ENCODE measurements around the gene LYPD4.
"Not testable (repeated sequence)": the region's sequence is repeated elsewhere in the genome, so short reads cannot be mapped to it uniquely, and the experiment has no call there.

The LYPD4 gene

GRCh38 chr19:41802770-41803169 is 41.7 kb downstream of the LYPD4 start:
- DNase-seq (ENCODE audit: low read depth in 2 of 2, low spot score in 1 of 2) = no peak

DNA sequence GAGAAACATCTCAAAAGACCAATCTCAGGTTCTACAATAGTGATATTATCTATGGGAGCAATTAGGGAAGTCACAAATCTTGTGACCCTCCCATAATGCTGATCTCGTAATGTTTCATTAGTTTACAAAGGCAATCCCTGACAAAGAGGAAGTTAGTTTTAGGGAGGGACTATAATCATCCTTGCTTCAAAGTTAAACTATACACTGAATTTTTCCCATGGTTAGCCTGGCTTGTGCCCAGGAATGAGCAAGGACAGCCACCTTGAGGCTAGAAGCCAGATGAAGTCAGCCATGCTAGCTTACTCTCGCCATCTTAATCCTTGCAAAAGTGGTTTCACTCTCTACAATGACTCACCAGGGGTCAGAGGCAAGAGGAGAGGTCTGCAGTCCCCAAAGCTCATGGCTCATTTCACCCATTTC is 42.7 kb downstream of the LYPD4 start:
- DNase-seq (ENCODE audit: low read depth in 2 of 2, low spot score in 1 of 2) = no peak

DNA sequence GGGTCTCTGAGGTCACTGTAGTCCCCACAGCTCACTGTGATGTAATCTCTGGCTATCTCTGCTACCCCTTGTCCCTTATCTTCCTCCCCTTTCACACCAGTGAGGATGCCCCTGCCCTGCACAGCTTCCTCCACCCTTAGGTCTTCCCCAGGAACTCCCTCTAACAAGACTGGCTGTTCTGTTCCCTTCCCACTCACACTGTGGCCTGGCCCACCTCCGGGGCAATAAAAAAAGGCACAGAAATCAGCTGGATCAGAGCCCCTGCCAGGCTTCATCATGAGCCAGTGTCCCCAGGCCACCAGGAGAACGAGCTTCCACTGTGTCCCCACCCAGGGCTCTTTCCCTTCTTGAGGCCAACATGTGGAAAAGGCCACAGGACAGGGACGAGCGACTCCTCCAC is 43.5 kb downstream of the LYPD4 start:
- DNase-seq (ENCODE audit: low read depth in 2 of 2, low spot score in 1 of 2) = no peak

DNA sequence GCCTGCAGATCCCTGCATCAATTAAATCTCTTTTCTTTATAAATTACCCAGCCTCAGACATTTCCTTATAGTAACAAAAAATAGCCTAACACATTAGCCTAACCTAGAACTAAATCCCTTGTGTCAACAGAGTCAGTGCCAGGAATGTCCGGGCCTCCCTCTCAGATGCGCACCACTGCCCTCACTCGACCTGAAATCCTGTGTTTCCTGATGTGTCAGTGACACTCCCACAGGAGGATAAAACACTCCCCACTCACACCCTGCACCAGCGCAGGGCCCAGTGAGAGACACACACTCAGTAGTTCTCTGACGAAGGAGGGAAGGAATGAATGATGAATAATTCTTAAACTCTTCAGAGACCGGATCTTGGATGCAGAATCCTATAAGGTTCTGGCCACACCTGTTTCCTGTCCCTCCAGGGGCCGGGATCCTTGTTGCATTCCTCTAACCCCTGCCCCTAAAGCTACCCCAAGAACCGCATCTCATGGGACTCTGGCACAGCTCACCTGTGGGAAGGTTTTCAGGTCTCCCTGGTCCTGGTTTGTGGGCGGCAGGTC is 45.0 kb downstream of the LYPD4 start:
- DNase-seq (ENCODE audit: low read depth in 2 of 2, low spot score in 1 of 2) = no peak

GRCh38 chr19:41796901-41797300 is 47.6 kb downstream of the LYPD4 start:
- no peak for DNase-seq (ENCODE audit: low read depth in 2 of 2, low spot score in 1 of 2)

GRCh38 chr19:41796362-41796761 is 48.1 kb downstream of the LYPD4 start, which contains the start of gene CEACAM3:
CEACAM3 (plus strand) TSS chr19:41796587; CDS start chr19:41796678, 91 bp downstream.
- DNase-seq (ENCODE audit: low read depth in 2 of 2, low spot score in 1 of 2) = no peak

DNA sequence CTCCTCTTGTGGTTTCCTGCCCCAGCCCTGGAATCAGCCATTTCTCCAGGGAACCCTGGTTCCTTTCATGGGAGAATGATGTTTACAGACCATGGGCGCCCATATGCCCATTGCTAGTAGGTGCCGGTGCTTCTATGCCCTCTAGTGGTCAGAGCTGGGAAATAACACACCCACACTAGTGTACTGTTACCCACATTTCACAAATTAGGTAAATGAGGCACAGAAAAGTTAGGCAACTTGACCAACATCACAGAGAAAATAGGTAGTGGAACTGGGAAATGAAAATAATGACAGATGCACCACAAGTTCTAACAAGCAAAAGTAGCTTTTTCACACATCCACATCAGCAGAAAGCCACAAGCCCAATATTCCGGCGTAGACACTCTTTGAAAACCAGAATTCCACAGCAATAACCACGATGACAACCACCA is 49.4 kb downstream of the LYPD4 start:
- DNase-seq (ENCODE audit: low read depth in 2 of 2, low spot score in 1 of 2) = peak; percentile 27 to 32

DNA sequence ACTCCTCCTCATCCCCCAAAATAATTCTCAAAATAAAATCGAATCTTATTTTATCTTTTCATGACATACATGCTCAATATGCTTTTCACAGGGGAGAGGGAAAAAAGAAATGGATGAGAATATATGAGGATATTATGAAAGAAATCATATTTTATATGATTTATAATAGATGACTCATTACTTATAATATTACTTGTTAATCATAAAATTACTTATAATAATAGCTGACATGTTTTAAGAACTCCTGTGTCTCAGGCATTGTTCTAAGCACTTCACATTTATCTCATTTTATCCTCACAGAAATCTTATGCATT is 51.1 kb downstream of the LYPD4 start:
- no peak for DNase-seq (ENCODE audit: low read depth in 2 of 2, low spot score in 1 of 2)

GRCh38 chr19:41792513-41793413 is 51.7 kb downstream of the LYPD4 start:
- DNase-seq (ENCODE audit: low read depth in 2 of 2, low spot score in 1 of 2) = peak in 1 of 2 donors; percentile 28

DNA sequence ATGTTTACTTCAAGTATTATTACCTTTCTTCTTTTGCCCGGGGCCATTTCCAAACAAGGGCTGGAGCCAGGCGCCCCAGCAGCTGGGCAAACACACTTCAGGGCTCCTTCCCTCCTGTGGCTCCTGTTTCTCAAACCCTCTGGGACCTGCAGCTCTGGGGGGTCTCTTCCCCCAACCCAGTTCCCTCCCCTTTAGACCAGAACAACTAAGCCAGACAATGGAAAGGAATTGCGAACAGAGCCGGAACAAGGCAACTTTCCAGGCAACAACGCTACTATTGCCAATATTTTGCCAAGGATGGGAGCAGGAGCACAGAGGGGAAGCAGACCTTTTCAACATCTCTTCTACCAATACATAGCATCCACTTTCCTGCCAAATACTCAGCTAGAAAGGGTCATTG is 55.4 kb downstream of the LYPD4 start:
- DNase-seq (ENCODE audit: low read depth in 2 of 2, low spot score in 1 of 2) = not testable (repeated sequence)

GRCh38 chr19:41788518-41788917 is 56.0 kb downstream of the LYPD4 start:
- not testable (repeated sequence) for DNase-seq (ENCODE audit: low read depth in 2 of 2, low spot score in 1 of 2)

Data from stimulated activated CD8-positive, alpha-beta memory T cell treated with anti-CD3 and anti-CD28 coated beads, Interleukin-4, amount 100 ng/mL, for 1 hour (primary cell).